HepG2 (cell line): ENCODE data around the gene PIP4K2B. TPM values are rescaled to one million over a fixed set of nuclear protein-coding genes. Genes with fewer than 3 reads are reported as not detected.

Experiments used
- ARID5B ChIP-seq: IDR thresholded peaks from 2 replicates; pipeline ENCODE4 v1.4.0; 2020; ENCODE audit warnings: mild to moderate bottlenecking, missing genetic modification reagents
- GTF2F1 ChIP-seq: fragments of 150-350 bp; IDR thresholded peaks from 2 replicates; pipeline ENCODE4 v1.6.1; 2014; ENCODE audit warnings: low read length
- HDAC2 ChIP-seq: sonication (generic); formaldehyde crosslinking; IDR thresholded peaks from 2 replicates; pipeline ENCODE4 v1.4.0; 2020; ENCODE audit warnings: missing genetic modification reagents
- MAFF ChIP-seq: IDR thresholded peaks from 2 replicates; pipeline ENCODE4 v1.6.1; 2011; ENCODE audit warnings: low read depth, low read length, improper control_type of control experiment
- MEF2D ChIP-seq: sonication (generic); formaldehyde crosslinking; IDR thresholded peaks from 2 replicates; pipeline ENCODE4 v1.5.1; 2020; ENCODE audit warnings: mild to moderate bottlenecking, missing genetic modification reagents
- NR1H2 ChIP-seq: sonication (generic); formaldehyde crosslinking; IDR thresholded peaks from 2 replicates; pipeline ENCODE4 v1.8.1; 2022; ENCODE audit warnings: low read depth, missing genetic modification reagents, borderline replicate concordance
- SCMH1 ChIP-seq: sonication (generic); formaldehyde crosslinking; IDR thresholded peaks from 2 replicates; pipeline ENCODE4 v1.9.0; 2021; ENCODE audit warnings: missing genetic modification reagents, mild to moderate bottlenecking, borderline replicate concordance
- SOX13 ChIP-seq, 3 experiments: fragments of 450-650 bp in 1 of 3; sonication (generic) in 1 of 3; formaldehyde crosslinking in 1 of 3; IDR thresholded peaks in 2 of 3; conservative IDR thresholded peaks in 1 of 3; 2 replicates each; pipeline versions ENCODE4 v1.5.0 to v1.6.1; 2016 to 2020; ENCODE audit warnings: antibody characterized with exemption in 1 of 3, mild to moderate bottlenecking in 1 of 3, missing compliant biosample characterization in 1 of 3, missing genetic modification reagents in 1 of 3, moderate library complexity in 1 of 3
- TBX3 ChIP-seq: fragments of 450-650 bp; IDR thresholded peaks from 2 replicates; pipeline ENCODE4 v1.6.1; 2017; ENCODE audit warnings: antibody characterized with exemption, mild to moderate bottlenecking, inconsistent platforms, borderline replicate concordance
- ZNF143 ChIP-seq: sonication (generic); formaldehyde crosslinking; IDR thresholded peaks from 2 replicates; pipeline ENCODE4 v1.4.0; 2020; ENCODE audit warnings: missing genetic modification reagents
- ZSCAN9 ChIP-seq: IDR thresholded peaks from 2 replicates; pipeline ENCODE4 v1.6.1; 2016; ENCODE audit warnings: borderline replicate concordance
- polyA plus RNA-seq, 8 experiments: library from polyadenylated mRNA; depleted of rRNA in 3 of 8; stranded (reverse) in 7 of 8; unstranded in 1 of 8; fragments of >200 nt; fragmentation: Illumina TruSeq in 4 of 8; extraction: Trizol in 4 of 8; gene quantifications; 2 replicates each; pipeline versions ENCODE4 v1.2.1 to v1.2.3, GENCODE V29; 2011 to 2016; ENCODE audit warnings: low read depth in 4 of 8, missing spikeins in 1 of 8, mixed read lengths in 1 of 8; ENCODE audit not compliant: insufficient read depth in 1 of 8
- total RNA-seq, 5 experiments: library from RNA; depleted of rRNA; stranded (reverse); fragments of >200 nt; fragmentation: Illumina TruSeq; extraction: Trizol; gene quantifications; 2 replicates each; pipeline ENCODE4 v1.2.3, GENCODE V29; 2016; ENCODE audit warnings: low read depth in 1 of 5
- TF ChIP-seq, protein P1 (sequence below): sonication (generic); formaldehyde crosslinking; IDR thresholded peaks from 2 replicates; pipeline ENCODE4 v1.5.0; 2020; ENCODE audit warnings: mild to moderate bottlenecking, missing genetic modification reagents, borderline replicate concordance
- TF ChIP-seq, protein P2 (sequence below): sonication (generic); formaldehyde crosslinking; conservative IDR thresholded peaks from 2 replicates; pipeline ENCODE4 v1.8.0; 2022; ENCODE audit warnings: mild to moderate bottlenecking, moderate library complexity, missing genetic modification reagents

PIP4K2B gene
- total and polyA plus RNA-seq, 2 of the 13 experiments (the other 11 are each of a cell fraction or from before 2014, with no cell fraction given) = 20.4 to 54.0 TPM

DNA sequence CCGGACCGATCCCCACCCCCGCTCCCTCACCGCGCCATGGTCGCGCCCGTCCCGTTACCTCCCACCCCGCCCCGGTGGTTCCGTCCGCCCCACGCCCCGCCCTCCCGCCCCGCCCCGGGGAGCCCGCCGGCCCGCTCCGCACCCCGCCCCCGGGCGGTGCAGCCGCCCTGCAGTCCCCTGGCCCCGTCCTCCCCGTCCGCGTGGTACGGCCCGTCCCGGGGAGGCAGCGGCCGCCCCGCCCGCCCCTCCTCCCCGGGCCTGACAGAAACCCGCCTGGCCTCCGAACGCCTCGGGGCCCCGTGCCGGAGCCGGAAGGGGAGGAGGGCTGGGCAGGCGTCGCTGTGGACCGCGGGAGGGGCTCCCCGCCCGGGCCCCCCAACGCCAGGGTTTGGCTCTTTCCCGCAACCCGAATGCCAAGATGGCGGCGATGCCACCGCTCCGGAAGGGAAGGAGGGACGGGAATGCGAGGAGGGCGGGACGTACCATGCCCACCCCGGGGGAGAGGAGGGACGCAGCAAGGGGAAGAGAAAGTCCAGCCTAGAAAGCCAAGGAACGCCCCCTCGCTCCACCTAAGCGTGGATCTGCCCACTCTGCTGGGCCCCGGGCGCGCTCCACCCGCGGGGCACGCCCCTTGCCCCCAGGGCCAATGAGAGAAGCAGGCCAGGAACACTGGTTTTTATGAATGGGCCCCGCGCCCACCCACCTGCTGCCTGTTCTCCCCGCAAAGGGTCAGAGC, at the start of gene PIP4K2B (continued):
- TF ChIP-seq SCMH1 (CRISPR knock-in tag) = no peak
- no peak for TF ChIP-seq TBX3
- peak; percentile 73 for TF ChIP-seq ARID5B (CRISPR knock-in tag)
- TF ChIP-seq MAFF = 0 out of 2 replicates have a peak, but pooled peaks have one; percentile 6
- peak; percentile 64; the same call in 1 of the 2 replicates for TF ChIP-seq SOX13 (IDR thresholded peaks at IDR 0.05)
- TF ChIP-seq SOX13 (CRISPR knock-in tag; conservative IDR thresholded peaks at IDR 0.05 in 1 of 2, IDR thresholded peaks at IDR 0.05 in 1 of 2) = peak in 1 of 2 experiments; percentile 25; a peak in 1 of 4 replicates
- TF ChIP-seq, protein P1, sequence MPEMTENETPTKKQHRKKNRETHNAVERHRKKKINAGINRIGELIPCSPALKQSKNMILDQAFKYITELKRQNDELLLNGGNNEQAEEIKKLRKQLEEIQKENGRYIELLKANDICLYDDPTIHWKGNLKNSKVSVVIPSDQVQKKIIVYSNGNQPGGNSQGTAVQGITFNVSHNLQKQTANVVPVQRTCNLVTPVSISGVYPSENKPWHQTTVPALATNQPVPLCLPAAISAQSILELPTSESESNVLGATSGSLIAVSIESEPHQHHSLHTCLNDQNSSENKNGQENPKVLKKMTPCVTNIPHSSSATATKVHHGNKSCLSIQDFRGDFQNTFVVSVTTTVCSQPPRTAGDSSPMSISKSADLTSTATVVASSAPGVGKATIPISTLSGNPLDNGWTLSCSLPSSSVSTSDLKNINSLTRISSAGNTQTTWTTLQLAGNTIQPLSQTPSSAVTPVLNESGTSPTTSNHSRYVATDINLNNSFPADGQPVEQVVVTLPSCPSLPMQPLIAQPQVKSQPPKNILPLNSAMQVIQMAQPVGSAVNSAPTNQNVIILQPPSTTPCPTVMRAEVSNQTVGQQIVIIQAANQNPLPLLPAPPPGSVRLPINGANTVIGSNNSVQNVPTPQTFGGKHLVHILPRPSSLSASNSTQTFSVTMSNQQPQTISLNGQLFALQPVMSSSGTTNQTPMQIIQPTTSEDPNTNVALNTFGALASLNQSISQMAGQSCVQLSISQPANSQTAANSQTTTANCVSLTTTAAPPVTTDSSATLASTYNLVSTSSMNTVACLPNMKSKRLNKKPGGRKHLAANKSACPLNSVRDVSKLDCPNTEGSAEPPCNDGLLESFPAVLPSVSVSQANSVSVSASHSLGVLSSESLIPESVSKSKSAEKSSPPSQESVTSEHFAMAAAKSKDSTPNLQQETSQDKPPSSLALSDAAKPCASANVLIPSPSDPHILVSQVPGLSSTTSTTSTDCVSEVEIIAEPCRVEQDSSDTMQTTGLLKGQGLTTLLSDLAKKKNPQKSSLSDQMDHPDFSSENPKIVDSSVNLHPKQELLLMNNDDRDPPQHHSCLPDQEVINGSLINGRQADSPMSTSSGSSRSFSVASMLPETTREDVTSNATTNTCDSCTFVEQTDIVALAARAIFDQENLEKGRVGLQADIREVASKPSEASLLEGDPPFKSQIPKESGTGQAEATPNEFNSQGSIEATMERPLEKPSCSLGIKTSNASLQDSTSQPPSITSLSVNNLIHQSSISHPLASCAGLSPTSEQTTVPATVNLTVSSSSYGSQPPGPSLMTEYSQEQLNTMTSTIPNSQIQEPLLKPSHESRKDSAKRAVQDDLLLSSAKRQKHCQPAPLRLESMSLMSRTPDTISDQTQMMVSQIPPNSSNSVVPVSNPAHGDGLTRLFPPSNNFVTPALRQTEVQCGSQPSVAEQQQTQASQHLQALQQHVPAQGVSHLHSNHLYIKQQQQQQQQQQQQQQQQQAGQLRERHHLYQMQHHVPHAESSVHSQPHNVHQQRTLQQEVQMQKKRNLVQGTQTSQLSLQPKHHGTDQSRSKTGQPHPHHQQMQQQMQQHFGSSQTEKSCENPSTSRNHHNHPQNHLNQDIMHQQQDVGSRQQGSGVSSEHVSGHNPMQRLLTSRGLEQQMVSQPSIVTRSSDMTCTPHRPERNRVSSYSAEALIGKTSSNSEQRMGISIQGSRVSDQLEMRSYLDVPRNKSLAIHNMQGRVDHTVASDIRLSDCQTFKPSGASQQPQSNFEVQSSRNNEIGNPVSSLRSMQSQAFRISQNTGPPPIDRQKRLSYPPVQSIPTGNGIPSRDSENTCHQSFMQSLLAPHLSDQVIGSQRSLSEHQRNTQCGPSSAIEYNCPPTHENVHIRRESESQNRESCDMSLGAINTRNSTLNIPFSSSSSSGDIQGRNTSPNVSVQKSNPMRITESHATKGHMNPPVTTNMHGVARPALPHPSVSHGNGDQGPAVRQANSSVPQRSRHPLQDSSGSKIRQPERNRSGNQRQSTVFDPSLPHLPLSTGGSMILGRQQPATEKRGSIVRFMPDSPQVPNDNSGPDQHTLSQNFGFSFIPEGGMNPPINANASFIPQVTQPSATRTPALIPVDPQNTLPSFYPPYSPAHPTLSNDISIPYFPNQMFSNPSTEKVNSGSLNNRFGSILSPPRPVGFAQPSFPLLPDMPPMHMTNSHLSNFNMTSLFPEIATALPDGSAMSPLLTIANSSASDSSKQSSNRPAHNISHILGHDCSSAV (CRISPR knock-in tag) = no peak
- no peak for TF ChIP-seq NR1H2 (CRISPR knock-in tag)
- TF ChIP-seq GTF2F1 = peak; percentile 57; the same call in 1 of the 2 replicates
- TF ChIP-seq MEF2D = peak; percentile 54; the same call in 1 of the 2 replicates
- no peak for TF ChIP-seq HDAC2 (CRISPR knock-in tag)
- no peak; the same call in 1 of the 2 replicates for TF ChIP-seq ZNF143 (CRISPR knock-in tag)
- TF ChIP-seq ZSCAN9 (CRISPR knock-in tag) = peak; percentile 75; the same call in 1 of the 2 replicates
- TF ChIP-seq, protein P2, sequence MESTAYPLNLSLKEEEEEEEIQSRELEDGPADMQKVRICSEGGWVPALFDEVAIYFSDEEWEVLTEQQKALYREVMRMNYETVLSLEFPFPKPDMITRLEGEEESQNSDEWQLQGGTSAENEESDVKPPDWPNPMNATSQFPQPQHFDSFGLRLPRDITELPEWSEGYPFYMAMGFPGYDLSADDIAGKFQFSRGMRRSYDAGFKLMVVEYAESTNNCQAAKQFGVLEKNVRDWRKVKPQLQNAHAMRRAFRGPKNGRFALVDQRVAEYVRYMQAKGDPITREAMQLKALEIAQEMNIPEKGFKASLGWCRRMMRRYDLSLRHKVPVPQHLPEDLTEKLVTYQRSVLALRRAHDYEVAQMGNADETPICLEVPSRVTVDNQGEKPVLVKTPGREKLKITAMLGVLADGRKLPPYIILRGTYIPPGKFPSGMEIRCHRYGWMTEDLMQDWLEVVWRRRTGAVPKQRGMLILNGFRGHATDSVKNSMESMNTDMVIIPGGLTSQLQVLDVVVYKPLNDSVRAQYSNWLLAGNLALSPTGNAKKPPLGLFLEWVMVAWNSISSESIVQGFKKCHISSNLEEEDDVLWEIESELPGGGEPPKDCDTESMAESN = peak; percentile 74; the same call in 1 of the 2 replicates
